DMS 273 treated with DMSO at 0.1 percent for 48 hours (cell line): ENCODE measurements around the gene CRY1.
"Not testable (repeated sequence)": the region's sequence is repeated elsewhere in the genome, so short reads cannot be mapped to it uniquely, and the experiment has no call there.

Experiments
- DNase-seq: peaks from one replicate; lab custom pipeline; 2025; lab: John Stamatoyannopoulos, UW

CRY1 gene

DNA sequence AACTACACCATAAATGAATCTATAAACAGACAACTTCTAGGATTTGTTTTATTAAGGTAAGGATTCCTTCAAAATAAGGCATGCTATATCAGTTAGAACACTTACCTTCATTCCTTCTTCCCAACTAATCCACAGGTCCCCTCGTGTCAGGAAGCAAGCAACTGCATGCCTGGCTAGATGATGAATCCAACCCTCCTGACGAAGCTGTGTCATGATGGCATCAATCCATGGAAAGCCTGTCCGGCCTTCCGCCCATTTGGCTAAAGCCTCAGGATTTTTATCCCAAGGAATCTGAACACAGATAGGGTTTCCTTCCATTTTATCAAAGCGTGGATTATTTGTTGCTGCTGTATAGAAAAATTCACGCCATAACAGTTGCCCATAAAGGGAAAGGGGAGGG lies 93.9 kb downstream of the CRY1 start:
- DNase-seq = no peak

DNA sequence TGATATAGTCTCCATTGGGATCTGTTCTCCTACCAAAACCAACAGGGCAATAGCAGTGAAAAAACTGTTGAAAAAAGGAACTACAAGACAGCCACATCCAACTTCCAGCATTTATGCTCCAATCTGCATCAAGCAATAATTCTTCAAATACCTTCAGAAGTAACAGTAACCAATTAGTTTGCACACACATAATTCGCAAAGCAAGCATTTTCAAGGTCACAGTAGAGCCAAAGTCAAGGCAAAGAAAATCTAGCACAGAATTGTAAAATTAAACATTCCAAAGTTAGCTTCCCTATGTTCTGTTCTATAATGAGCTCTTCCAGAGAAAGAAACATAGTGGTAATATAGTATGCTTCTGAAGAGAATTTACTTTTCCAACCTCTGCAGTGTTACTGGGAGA lies 95.4 kb downstream of the CRY1 start:
- DNase-seq = no peak

DNA sequence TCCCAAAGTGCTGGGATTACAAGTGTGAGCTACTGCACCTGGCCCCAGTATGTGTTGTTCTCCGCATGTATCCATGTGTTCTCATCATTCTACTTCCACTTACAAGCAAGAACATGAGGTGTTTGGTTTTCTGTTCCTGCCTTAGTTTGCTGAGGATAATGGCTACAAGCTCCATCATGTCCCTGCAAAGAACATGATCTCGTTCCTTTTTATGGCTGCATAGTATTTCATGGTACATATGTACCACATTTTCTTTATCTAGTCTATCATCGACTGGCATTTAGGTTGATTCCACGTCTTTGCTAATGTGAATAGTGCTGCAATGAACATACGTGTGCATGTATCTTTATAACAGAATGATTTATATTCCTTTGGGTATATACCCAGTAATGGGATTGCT lies 97.2 kb downstream of the CRY1 start:
- DNase-seq = not testable (repeated sequence)

DNA sequence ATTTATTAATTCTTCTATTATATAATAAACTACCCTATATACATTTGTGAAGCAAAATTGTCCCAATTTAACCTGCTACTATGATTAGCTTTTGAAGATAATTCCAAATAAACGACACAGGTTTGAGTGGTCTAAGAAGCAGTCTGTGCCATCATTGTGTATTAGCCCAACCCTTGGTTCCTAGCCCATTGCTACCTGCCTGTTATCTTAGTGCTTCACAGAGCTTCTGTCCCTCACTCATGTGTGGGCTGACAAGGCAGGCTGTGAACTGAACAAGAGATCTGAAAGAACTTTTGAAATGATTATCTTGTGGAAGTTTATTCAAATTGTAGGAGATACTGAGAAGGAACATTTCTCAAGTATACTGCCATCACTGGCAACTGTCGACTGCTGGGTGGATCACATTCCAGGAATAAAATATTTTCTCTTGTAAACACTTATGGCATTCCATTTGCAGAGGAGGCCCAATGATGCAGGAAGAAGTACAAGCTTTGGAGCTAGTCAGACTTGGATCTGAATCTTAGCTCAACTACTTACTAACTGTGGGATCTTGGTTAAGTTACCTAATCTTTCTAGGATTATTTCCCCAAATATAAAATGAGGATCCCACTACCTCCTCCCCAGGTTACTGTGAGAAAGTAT lies 98.6 kb downstream of the CRY1 start:
- no peak for DNase-seq

DNA sequence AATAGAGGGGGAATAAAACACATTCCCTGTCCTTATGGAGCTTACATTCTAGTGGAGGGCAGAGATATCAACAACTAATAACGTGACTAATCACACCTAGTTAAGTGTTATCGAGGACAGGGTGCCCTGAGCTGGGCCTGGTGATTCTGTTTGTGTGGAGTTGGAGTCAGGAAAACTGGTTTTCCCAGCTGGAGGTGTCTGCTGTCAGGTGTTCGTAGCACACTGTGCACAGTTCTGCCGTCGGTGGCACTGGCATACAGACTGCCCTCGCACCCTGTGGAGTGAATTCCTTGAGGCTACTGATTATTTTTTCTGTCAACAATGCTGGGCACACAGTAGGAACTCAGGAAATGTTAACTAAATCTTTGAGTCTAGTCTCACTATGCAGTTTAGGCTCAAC lies 105.5 kb downstream of the CRY1 start:
- DNase-seq = no peak

DNA sequence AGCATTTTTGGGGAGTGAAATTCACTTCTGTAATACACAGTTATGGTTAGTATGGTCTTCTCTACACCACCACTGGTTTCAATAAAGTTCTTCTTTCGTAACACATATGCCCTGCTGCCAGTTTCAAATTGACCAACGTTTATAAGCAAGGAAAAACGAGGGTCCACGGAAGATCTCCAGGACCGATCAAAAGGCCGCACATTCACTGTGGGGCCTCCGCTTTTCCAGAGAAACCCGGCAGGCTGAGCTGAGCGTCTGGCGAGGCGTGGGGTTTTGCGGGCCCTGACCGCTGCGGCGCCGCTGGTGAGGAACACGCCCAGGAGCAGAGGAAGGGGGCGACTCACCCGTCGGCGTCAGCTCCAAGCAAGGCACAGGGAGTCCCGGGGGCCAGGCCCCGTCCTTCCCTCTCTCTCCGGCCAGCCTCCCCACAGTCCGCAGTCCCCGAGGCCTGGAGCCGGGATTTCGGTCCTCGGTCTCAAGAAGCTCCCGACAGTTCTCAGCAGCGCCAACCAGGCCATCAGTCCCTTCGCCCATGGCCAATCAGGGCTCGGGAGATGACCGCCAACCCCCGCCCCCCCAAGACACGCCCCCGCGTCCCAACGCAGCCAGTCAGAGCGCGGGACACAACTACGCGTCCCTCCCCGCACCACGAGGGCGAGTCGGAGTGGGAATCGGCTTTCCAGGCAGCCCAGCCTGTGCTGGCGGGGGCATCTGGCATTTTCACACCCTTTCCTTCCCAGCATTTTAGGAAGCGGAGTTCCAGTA lies 106.5 kb downstream of the CRY1 start, which contains the start of gene MTERF2:
TSS of gene MTERF2 (minus strand) at position 522 of the 765 bp plus-strand sequence. CDS start 8,432 bp downstream, outside the sequence.
- peak; percentile 85 for DNase-seq

DNA sequence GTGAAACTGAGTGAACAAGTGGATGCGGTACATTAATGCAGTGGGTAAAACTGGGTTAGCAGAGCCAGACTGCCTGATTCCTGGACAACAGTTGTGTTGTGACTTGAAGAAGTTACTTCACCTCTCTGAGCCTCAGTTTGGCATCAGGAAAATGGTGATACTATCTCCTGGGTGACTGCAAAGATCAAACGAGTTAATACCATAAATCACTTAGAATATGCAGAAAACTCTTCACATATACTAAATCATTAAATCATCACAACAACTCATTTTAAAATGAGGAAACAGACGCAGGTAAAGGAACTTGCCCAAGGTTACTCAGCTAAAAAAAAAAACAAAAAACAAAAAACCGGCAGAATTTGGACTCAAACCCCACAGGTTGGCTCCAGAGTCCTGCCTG lies 107.2 kb downstream of the CRY1 start:
- no peak for DNase-seq

DNA sequence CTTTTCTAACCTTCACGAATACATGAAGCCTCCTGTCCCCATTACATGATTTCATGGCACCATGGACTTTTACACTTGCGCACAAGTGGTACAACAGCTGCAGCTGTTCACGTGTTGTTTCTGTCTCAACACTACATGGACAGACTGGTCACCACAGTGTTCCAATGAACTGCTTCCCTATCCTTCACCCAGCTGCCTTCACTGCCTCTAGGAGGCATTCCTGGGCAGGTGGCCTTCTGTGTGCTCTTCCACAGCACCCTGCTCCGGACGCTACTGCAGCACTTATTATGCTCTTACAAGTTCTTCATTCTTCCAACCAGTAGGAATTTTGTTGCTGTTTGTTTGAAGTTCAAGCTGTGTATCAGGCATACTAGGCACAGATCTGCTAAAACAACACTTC lies 107.9 kb downstream of the CRY1 start:
- no peak for DNase-seq

DNA sequence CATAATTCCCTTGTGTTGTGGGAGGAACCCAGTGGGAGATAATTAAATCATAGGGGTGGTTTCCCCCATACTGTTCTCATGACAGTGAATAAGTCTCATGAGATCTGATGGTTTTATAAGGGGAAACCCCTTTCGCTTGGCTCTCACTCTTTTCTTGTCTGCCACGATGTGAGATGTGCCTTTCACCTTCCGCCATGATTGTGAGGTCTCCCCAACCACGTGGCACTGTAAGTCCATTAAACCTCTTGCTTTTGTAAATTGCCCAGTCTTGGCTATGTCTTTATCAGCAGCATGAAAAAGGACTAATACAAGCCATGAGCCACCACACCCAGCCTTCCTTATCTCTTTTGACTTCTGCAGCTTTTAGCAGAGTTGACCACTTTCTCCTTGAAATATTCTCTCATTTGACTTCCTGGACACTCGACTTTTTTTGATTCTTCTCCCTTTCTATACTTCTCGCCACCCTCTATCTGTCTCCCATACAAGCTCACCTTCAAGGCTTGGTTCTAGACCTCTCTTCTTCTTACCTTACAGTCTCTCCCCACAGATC lies 108.7 kb downstream of the CRY1 start:
- DNase-seq = no peak

DNA sequence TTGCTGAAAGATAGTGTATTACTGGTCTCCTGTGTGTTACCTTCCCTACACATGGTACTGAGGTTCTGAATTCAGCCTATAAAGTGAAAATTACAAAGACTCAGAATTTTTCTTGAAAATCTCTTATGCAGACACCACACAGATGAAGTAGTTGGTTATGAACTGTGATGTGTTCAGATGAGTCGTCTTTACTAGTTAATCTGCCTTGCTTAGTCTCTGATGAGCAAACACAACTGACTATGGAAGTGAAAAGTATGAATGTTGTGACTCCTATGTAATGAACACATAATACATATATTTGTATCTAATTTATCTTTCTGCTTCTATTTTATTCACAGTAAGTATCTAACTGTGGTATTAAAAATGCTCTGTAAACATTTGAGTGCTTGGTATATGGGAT lies 111.1 kb downstream of the CRY1 start:
- DNase-seq = no peak

DNA sequence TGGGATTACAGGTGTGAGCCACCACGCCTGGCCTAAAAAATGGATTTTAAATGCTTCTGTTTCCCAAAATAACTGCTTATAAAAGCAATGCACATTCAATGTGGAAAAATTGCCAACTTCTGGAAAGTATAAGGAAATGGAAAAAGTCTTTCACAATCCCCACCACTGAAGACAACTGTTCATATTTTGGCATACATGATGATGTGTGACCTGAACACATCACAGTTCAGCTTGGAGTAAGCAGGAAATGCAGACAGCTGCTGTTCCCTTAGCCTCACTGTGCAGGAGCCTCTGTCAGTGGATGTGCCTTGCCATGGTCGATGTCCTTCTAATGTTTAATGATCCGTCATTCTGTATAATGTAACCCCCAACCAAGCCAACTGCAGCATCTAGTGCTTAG lies 111.6 kb downstream of the CRY1 start:
- DNase-seq = no peak

DNA sequence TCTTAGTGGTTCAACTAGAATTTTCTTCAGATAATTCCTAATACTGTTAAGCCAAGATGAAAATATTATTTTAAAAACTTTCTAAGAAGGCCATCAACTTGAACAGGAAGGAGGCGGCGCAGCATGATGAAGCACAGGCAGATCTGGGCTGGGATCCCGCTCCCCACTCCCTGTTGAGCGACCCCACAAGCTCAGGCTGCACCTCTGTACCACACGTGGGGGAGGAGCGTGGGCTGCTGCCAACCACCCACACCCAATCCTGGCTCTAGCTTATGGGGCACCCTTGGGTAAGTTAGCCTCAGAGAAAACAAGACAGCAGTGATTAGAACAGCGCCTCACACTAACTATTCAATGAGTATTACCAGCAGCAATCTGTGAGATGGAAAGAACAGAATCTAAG lies 112.4 kb downstream of the CRY1 start:
- DNase-seq = no peak

DNA sequence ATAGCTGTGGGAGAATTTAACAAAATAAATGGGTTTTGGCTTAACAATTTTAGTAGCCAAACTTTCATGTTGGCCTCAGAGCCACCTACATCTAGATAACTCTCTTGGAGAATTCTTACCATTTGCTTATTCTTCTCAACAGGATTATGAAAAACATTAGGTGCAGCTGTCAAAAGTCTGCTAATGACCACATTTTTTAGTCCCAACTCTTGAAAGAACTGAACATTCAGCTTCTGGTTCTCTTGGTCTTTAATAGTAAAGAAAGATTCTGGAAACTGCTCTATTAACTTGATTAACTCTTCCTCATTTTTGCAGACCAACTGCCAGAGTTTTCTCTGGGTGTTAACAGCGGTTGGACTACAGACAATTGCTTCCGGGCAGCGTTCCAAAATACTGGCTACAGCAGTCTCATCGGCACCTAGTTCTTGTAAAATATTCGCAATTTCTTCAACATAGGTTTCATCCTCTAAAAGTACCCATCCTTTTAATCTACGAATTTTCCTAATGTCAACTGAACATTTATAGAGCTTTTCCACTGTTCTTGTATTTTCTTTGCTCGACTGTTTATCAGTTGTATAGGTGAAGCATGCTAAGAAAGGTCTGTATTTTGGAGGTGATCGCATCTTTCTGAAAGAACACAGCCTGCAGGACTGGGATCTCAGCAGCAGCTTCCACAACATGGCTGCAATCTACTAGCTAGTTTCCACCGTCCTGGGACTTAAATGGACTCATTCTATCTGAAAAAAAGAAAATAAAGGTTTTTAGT lies 115.1 kb downstream of the CRY1 start:
- peak; percentile 59 for DNase-seq

DNA sequence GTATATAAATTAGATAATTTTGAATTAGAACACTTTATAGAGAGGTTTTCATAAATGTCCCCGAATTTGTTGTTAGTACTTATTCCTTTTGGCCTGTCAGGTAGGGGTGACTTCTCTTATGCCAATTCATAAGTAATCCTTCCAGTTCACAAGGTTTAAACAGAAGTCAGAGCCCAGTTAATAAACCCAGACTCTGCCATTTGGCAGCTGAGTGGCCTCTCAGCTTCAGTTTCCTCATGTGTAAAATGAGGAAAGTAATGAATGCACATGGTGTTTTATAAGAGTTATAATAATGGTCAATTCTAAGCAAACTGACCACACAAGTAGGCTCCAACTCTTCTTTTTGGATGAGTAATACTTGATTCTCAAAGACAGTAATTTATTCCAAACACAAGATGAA lies 116.7 kb downstream of the CRY1 start:
- no peak for DNase-seq

DNA sequence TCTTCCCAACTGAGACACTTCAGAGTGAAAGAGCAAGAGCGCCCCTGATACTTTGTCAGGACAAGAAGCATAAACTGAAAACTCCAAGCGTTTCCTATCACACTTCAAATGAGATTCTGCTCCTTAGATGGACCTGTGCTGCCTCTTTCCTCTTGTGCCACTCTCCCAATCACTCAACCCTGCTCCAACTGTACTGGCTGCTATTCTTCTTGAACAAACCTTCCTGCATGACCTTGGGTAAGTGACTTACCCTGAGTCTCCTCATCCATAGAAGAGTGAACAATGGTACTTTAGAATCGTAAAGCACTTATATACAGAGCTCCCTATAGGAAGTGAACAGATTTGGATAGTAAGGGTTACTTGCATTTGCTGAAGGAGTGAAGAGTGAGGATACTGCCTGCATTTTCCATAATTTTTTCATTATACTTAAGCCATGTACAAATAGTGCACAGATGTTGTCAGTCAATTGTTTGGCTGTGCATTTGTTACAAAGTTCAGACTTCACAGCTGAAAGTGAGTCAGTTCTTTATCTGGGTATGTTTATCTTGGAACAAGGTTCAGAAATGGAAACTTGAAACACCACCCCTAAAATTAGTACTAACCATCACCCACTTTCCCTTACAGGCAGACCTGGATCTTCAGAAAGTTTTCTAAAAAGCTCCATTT lies 117.2 kb downstream of the CRY1 start:
- peak; percentile 18 for DNase-seq

DNA sequence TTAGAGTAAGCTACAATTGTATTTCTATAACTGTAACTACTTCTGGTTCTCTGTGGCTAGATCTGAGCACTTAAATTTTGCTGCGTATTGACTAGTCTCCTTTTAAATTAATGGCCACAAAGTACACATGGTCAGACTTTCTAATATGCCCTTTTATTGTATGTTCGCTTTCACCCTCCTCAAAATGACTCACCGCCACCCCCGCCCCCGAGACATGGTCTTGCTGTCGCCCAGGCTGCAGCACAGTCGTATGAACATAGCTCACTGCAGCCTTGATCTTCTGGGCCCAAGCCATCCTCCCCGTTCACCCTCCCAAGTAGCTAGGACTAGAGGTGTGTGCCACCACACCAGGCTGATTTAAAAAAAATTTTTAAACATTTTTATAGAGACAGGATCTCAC lies 118.3 kb downstream of the CRY1 start:
- DNase-seq = no peak

DNA sequence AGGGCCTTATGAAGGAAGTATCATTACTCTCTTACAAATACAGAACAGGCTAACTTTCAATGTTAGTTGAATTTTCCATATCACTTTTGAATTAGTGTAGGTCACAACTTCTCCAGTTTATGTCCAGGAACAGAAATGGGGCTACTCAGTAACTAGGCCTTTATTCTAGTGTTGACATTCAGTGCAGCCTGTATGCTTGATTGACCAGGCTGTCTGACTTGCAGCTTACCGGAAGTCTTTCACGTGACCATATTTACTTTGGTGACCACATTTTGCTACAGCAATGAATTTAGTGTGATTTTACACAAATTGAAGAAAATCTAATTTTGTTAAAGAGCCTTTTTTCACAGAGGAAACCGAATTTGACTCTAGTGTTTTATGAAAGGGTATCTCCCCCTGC lies 118.8 kb downstream of the CRY1 start:
- DNase-seq = no peak

DNA sequence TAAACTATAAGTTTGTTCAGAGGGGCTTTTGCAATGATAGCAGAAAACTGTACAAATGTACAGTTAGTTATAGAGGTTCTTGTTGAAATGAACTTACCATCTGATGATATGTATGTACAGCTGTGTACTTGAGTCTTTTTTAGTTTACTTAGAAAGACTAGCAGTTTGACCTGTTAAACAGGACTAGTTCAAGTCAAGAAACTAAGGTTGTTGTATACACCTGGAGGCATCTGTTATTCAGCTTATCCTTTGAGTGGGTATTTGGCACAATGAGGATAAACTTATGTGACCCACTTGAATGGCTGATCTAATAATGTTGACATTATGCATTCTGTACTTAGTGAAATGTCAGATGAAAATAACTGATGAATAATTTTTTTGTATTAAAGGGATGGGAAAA lies 119.8 kb downstream of the CRY1 start:
- DNase-seq = no peak

DNA sequence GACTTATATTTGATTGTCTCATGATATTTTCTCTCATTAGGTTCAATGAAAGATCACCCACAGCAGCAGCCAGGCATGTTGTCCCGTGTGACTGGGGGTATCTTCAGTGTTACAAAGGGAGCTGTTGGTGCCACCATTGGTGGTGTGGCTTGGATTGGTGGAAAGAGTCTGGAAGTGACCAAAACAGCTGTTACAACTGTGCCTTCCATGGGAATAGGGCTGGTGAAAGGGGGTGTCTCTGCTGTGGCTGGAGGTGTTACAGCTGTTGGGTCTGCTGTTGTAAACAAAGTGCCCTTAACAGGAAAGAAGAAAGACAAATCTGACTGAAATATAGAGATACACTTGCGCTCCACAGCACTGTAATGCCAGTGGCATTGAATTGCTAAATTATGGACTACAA lies 122.3 kb downstream of the CRY1 start:
- no peak for DNase-seq

DNA sequence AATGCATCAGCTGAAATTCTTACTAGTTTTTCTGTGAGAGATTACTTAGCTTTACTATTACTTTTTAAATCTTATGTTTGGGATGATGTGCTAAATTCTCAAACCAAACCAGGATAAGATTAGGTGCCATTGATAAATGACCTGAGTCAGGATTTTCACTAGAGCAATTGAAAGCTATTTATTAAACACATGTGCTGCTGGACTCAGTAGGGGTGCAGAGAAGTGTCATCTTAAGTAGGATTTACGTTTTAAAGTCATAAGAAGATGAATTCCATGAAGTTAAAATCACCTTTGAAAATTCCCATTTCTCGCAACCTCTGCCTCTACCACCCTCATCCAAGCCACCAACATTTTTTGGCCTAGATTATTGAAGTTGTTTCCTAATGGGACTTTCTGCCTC lies 128.8 kb downstream of the CRY1 start:
- DNase-seq = no peak

DNA sequence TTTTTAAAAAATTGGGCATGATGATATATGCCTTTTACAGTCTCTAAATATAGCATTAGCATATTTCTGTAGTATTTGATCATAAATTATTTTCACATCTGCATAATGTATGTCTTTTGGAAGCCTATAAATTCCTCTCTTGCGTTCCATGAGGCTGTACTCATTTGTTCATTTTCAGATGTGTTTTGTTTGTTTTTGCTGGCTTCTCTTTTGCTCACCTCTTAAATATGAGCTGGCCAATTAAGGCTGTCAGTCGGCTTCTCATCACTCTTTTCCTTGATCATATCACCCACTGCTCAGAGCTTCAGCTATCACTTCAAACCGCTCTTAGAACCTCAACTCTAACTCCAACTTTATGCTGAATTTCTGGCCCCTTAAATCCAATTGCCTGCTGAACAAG lies 131.1 kb downstream of the CRY1 start:
- no peak for DNase-seq

DNA sequence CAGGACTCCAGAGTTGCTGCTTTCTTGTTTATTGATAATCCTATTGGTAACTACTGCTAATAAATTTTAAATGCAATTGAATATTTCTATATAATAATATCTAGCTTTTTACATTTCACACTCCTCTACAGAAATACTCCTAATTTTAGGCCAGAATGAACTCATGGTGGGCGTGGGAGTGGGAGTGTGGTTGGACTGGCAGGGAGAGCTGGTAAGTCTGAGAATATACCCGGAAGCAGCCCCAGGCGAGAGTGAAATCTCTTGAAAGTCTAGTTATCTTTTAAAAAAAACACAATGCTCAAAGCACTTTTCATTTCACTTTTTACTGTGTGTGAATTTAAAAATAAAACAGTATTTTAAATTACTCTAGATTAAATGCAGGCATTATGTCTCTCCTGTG lies 132.9 kb downstream of the CRY1 start:
- no peak for DNase-seq
